ENCODE measurements around the gene C12orf42.

- TF ChIP-seq POLR2A (IDR thresholded peaks at IDR 0.05; ENCODE audit: low read depth, low read length) (no peak), POLR2AphosphoS5 (IDR thresholded peaks at IDR 0.05; ENCODE audit: low read depth, low read length) (no peak), TAF1 (IDR thresholded peaks at IDR 0.05; ENCODE audit: borderline replicate concordance, low read depth, low read length) (no peak)
Measured at GRCh38 chr12:103501447-103501846, 5.7 kb upstream of the C12orf42 start.
